GM12878 (cell line): ENCODE measurements around the gene SYT14. TPM values are rescaled to one million over a fixed set of nuclear protein-coding genes. Genes with fewer than 3 reads are reported as not detected.

Experiments
- CHD2 ChIP-seq: IDR thresholded peaks from 2 replicates; pipeline ENCODE4 v1.6.1; 2011; ENCODE audit warnings: low read depth, low read length, improper control_type of control experiment, borderline replicate concordance
- EZH2 ChIP-seq: IDR thresholded peaks from 2 replicates; pipeline ENCODE4 v1.6.1; 2012; ENCODE audit warnings: low read depth, mild to moderate bottlenecking, control low read depth, inconsistent platforms, low read length, borderline replicate concordance; ENCODE audit not compliant: control insufficient read depth
- HDAC6 ChIP-seq: fragments of 200-600 bp; sonication (generic); IDR thresholded peaks from one replicate; pipeline ENCODE4 v1.8.0; 2017; ENCODE audit warnings: antibody characterized with exemption; ENCODE audit not compliant: unreplicated experiment
- MYC ChIP-seq: IDR thresholded peaks from 2 replicates; pipeline ENCODE4 v1.6.1; 2011; ENCODE audit warnings: mild to moderate bottlenecking, low read length, moderate library complexity, inconsistent platforms; ENCODE audit not compliant: insufficient read depth, insufficient replicate concordance, insufficient read length, severe bottlenecking
- RELA ChIP-seq: fragments of 450-650 bp; IDR thresholded peaks from 2 replicates; pipeline ENCODE4 v1.8.0; 2014; ENCODE audit warnings: borderline replicate concordance; ENCODE audit not compliant: partially characterized antibody
- SIN3A ChIP-seq: IDR thresholded peaks from 2 replicates; pipeline ENCODE4 v1.6.1; 2012; ENCODE audit warnings: low read depth, low read length, improper control_type of control experiment
- ZBTB4 ChIP-seq: fragments of 450-650 bp; formaldehyde crosslinking; IDR thresholded peaks from 2 replicates; pipeline ENCODE4 v1.4.0; 2022; ENCODE audit warnings: mild to moderate bottlenecking, moderate library complexity
- ZNF217 ChIP-seq: fragments of 450-650 bp; IDR thresholded peaks from 2 replicates; pipeline ENCODE4 v1.6.1; 2017; ENCODE audit warnings: antibody characterized with exemption, mild to moderate bottlenecking
- ZNF24 ChIP-seq: fragments of 450-650 bp; IDR thresholded peaks from 2 replicates; pipeline ENCODE4 v1.6.1; 2017; ENCODE audit warnings: antibody characterized with exemption, mild to moderate bottlenecking
- polyA plus RNA-seq, 11 experiments: library from polyadenylated mRNA; depleted of rRNA in 4 of 11; unstranded in 6 of 11; stranded (reverse) in 5 of 11; fragments of >200 nt; fragmentation: Nextera tagmentation in 4 of 11; fragmentation: Illumina TruSeq in 1 of 11; extraction: Ambion mirVana in 4 of 11; extraction: Trizol in 1 of 11; gene quantifications; 1 replicate in 1 of 11; 2 replicates in 10 of 11; pipeline versions ENCODE4 v1.2.1 to v1.2.3, GENCODE V29; 2011 to 2016; ENCODE audit warnings: inconsistent platforms in 2 of 11, missing spikeins in 2 of 11, low read depth in 1 of 11
- total RNA-seq, 4 experiments: library from RNA; depleted of rRNA in 3 of 4; stranded (reverse); fragments of >200 nt in 3 of 4; fragmentation: Illumina TruSeq in 1 of 4; extraction: Trizol in 1 of 4; gene quantifications; 2 replicates each; pipeline versions ENCODE4 v1.2.1 to v1.2.3, GENCODE V29; 2013 to 2021
- TF ChIP-seq, protein P1 (sequence below): fragments of 450-650 bp; IDR thresholded peaks from 2 replicates; pipeline ENCODE4 v1.6.1; 2018; ENCODE audit warnings: mild to moderate bottlenecking, low read depth, moderate library complexity; ENCODE audit not compliant: partially characterized antibody
- TF ChIP-seq, protein P2 (sequence below): IDR thresholded peaks from 2 replicates; pipeline ENCODE4 v1.6.1; 2012; ENCODE audit warnings: low read depth, low read length, improper control_type of control experiment
- TF ChIP-seq, protein P3 (sequence below): IDR thresholded peaks from 2 replicates; pipeline ENCODE4 v1.6.1; 2011; ENCODE audit warnings: borderline replicate concordance, low read depth, mild to moderate bottlenecking, moderate library complexity, low read length; ENCODE audit not compliant: insufficient read depth, poor library complexity, severe bottlenecking

SYT14 gene
- total and polyA plus RNA-seq, 10 of the 15 experiments (the other 5 are each of a cell fraction or from before 2014, with no cell fraction given) = under 0.01 TPM; not detected in 9

- TF ChIP-seq, protein P1, sequence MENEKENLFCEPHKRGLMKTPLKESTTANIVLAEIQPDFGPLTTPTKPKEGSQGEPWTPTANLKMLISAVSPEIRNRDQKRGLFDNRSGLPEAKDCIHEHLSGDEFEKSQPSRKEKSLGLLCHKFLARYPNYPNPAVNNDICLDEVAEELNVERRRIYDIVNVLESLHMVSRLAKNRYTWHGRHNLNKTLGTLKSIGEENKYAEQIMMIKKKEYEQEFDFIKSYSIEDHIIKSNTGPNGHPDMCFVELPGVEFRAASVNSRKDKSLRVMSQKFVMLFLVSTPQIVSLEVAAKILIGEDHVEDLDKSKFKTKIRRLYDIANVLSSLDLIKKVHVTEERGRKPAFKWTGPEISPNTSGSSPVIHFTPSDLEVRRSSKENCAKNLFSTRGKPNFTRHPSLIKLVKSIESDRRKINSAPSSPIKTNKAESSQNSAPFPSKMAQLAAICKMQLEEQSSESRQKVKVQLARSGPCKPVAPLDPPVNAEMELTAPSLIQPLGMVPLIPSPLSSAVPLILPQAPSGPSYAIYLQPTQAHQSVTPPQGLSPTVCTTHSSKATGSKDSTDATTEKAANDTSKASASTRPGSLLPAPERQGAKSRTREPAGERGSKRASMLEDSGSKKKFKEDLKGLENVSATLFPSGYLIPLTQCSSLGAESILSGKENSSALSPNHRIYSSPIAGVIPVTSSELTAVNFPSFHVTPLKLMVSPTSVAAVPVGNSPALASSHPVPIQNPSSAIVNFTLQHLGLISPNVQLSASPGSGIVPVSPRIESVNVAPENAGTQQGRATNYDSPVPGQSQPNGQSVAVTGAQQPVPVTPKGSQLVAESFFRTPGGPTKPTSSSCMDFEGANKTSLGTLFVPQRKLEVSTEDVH = no peak
- no peak for TF ChIP-seq CHD2
- TF ChIP-seq EZH2 = no peak
- no peak for TF ChIP-seq MYC
- no peak for TF ChIP-seq SIN3A
- no peak for TF ChIP-seq ZNF217
- TF ChIP-seq, protein P2, sequence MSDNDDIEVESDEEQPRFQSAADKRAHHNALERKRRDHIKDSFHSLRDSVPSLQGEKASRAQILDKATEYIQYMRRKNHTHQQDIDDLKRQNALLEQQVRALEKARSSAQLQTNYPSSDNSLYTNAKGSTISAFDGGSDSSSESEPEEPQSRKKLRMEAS = no peak
- TF ChIP-seq, protein P3, sequence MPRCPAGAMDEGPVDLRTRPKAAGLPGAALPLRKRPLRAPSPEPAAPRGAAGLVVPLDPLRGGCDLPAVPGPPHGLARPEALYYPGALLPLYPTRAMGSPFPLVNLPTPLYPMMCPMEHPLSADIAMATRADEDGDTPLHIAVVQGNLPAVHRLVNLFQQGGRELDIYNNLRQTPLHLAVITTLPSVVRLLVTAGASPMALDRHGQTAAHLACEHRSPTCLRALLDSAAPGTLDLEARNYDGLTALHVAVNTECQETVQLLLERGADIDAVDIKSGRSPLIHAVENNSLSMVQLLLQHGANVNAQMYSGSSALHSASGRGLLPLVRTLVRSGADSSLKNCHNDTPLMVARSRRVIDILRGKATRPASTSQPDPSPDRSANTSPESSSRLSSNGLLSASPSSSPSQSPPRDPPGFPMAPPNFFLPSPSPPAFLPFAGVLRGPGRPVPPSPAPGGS = no peak
- TF ChIP-seq ZBTB4 (CRISPR knock-in tag) = no peak
- no peak for TF ChIP-seq ZNF24
- no peak for TF ChIP-seq HDAC6
- TF ChIP-seq RELA = no peak
Observed at GRCh38 chr1:209959623-209960022, 21.6 kb downstream of the SYT14 start (continued).
